Activated CD8-positive, alpha-beta memory T cell treated with anti-CD3 and anti-CD28 coated beads, Interleukin-2, amount 50 U/mL, for 24 hours (primary cell): ENCODE data around the gene COG2.
"Not testable (repeated sequence)": the region's sequence is repeated elsewhere in the genome, so short reads cannot be mapped to it uniquely, and the experiment has no call there.

Source experiments
- DNase-seq: peaks from one replicate; pipeline ENCODE4 v3.0.0-alpha.2; 2020; ENCODE audit errors: extremely low read depth

Gene COG2

DNA sequence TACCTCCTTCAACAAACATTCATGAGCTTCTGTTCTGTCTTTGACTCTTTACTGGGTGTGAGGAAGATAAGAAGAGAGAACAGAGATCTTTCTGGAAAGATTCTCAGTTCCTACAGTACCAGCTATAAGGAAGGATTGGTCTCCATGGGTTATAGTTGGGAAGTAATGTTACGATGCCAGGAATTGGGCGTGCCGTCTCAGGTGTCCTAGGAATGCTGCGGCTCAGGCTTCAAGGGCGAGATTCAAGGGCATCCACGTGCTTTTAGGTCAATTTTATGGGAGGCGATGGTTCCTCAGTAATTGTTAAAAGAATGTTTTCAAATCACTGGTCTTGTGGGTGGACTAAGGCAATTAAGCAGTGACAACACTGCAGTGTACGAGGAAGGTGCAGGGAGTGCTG, 27.3 kb downstream of the COG2 start:
- DNase-seq = no peak

DNA sequence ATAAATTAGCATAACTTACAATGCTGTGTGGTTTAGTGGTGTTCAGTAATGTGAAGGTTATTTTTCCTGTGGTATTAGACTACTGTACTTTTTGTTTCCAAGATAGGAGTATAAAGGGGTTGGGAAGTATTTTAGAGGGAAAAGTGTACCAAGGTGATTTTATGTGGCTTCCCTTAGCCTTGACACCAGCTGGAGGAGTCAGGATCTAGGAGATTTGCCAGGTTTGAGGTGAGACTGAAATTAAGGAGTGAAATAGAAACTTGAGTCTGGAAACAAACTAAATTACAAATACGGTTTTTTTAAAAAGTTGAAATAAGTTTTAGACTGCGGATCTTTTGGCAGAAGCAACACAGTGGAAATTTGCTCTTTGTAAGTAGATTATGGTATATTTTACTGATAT, 32.3 kb downstream of the COG2 start:
- DNase-seq = no peak

DNA sequence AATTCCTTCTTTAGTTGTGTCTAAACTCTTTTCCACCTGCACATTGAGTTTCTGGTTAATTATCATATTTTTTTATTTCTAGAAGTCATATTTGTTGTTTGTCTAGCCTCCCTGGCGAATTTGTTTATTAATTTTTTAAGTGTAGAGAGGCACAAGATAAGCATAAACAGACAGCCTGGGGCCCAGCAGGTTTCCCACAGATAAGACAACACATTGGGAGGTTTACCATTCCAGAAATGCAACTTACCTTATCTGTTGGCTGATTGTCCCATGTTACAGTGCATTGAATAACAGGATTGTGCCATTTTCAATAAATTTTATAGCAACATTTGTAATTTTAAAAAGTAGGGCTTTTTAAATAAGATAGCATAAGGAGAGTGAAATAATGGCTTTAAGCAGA, 34.9 kb downstream of the COG2 start:
- no peak for DNase-seq

DNA sequence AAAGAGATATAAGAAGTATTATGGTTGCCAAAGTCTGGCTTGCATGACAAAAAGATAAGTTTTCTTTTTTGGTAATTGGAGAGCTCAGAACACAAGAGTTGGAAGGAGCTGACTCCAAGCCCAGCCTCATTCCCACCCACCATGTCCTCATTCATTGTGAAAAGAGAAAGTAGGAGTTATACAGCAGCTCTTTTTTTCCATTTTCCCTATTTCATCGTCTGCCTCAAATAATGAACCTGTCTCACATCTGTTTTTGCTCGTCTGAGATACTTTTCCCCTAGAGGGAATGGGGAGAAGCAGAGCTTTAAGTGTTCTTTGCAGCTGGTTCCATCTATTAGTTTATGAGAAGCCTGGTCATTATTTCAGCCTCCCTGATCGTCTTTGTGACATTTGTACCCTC, 36.9 kb downstream of the COG2 start:
- DNase-seq = no peak

DNA sequence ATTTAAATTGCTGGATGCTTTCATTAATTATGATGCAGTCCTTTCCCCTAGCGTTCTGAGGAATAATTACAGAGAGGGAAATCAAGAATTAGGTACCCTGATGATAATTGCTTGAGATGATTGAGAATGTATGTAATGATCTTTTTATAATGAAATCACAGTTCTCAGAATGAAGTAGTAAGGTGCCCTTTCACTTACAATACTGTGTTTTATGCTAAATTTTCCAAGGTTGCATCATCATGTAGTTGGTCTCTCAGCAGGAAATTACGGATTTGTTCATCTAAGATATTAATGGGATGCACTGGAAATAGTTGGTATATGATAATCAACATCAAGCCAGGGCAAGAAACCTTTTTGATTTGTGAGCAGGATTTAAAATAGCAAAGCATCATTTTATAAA, 37.5 kb downstream of the COG2 start:
- DNase-seq = no peak

DNA sequence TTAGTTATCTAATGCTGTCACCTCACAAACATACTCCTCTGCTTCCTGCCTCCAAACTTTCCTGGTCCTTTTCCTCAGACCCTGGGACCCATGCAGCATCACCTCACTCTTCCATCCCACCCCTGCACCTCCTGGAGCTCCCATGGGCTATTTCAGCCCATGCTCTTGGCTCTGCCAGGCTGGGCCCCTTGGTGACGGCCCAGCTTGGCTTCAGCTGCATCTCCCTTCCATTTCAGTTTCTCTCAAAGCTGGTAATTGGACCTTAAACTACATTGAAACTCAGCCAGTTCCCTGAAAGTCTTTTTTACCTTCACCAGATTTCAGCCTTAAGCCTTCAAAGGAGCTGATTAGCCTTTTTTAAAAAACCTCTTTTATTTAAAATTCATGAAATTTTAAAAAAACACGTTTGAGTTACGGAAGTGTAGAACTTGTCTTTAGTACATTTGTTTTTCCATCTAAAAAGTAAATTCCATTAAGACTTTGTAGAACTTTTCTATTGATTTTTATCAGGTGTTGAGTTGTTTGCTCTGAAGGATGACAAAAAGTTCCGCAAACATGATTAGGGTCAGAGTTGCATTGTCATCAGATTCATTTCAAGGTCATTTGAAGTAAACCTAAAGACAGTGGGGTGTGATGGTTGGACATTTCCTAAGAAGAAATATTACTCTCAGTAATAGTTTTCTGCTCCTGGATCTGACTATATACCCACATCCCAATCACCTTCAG, 38.2 kb downstream of the COG2 start:
- no peak for DNase-seq

DNA sequence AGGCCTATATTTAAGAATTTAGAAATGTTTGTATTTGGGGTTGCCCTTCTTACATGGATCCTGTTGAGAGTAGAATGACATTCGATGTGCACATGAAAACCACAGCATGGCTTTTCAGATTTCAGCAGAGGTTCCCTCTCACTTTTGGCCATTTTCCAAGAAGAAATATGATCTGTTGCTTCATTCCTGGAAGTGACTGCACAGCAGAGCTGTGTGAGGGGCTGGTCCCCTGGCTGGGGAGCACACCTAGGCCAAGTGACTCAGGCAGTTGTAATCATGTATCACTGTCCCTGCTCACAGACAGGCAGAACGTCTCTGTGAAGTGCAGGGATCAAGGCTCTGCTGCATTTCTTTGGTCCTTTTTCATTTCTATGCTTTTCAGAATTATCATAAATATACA, 39.3 kb downstream of the COG2 start:
- DNase-seq = no peak

DNA sequence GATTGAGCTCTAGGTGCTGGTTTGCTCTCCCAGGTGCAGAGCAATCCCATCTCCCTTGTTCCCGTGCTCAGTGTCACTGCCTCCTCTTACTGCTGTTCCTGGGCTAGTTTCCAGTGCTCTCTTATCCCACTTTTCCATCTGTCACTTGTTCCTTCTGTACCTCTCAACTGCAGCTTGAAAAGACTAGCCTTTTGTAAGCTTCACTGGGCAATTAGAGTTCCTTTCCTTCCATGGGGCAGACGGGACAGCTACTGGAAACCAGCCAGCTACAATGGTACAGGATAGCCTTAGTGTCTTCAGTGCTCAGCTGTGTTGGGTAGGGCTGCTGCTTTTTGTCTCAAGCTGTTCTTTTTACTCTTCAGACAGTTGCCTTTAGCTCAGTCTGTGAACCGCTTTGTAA, 40.0 kb downstream of the COG2 start:
- no peak for DNase-seq

DNA sequence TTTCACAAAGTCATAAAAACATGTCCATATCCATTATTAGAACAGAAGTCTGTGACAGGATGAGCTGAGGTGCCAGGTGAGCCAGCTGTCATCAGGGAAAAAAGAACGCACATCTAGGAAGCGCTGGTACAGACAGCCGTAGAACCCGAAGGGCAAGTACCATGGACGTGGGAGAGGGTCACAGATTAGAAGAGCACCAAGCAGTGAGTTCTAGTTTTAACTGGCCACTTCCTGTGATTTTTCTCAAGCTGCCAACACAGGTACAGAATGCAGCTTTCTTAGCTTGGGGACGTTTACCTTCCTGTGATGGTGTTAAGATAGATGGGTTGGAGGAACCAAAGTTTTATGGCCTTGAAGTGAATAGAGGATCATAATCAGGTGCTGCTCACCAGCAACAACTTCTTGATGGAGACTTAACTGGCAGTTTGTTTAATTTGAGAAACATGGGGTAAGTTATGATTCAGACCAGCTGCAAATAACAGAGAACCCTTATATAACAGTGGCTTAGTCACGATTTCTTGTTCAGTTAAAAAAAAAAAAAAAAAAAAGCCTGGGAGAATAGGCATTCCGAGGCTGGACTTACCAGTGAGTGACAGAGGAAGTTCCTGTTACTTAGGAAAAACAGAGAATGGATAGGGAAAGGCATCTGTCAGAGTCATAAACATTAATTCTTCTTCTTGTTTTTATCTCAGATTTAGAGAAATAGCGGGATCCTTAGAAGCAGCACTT, 40.8 kb downstream of the COG2 start:
- no peak for DNase-seq

DNA sequence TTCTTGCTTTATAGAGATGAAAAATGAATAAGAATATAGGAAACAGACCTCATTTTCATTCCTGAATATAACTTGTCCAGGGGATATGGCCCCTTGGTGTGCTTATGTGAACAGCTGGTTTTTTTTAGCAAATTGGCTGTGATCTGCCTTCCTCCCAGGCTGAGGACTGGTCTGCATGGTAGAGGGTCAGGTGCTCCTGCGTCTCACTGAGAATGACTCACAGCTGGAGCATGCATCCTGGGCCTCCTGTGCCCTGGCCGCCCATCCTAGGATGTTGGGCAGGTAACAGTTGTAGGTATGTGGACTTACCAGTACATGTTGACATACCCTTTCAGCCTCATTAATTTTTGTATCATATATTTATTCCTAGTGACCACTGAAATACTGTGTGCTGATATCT, 41.9 kb downstream of the COG2 start:
- DNase-seq = no peak

DNA sequence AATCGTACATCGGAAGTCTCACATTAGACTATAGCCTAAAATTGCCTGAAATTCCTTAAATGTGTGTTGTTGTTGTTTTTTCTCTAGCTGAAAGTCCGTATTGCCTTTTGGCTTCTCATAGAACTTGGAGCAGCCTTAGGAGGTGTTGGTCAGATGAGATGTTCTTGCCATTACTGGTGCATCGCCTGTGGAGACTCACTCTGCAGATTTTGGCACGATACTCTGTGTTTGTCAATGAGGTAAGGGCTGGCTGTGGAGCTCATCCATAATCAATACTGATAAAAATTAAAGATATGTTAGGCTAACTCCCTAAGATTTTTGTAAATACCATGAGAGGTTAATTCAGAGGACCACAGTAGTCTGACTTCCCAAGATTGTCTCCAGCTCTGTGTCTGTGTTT, 42.7 kb downstream of the COG2 start:
- DNase-seq = no peak

DNA sequence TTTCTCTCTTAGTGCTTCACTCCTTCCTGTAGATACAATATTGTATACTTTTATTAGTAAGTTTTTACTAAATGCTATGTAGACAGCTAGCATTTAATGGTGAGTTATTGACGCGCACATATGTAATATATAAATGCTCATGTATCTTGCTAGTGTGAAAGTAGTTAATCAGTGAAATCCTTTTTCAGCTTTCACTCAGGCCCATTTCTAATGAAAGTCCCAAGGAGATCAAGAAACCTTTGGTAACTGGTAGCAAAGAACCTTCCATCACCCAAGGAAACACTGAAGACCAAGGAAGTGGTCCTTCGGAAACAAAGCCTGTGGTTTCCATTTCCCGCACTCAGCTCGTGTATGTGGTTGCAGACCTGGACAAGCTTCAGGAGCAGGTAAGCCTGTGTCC, 44.5 kb downstream of the COG2 start:
- DNase-seq = no peak

DNA sequence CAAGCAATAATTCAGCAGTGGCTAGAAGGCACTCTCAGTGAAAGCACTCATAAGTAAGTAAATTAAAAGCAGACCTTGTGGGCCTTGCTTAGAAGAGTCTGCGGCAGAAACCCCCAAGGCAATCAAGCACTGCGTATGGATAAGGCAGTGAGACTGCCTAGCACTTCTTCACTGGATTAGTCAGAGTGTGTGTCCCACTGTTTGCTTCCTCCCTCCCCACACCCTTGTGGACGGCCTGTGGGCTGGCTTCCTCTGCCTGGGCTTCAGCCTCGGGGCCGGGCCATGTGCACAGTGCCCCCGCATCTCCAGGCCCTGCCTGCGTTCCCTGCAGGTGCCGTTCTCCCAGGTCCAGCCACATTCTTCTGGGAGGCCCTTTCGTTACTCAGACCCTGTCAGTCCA, 47.8 kb downstream of the COG2 start:
- no peak for DNase-seq

DNA sequence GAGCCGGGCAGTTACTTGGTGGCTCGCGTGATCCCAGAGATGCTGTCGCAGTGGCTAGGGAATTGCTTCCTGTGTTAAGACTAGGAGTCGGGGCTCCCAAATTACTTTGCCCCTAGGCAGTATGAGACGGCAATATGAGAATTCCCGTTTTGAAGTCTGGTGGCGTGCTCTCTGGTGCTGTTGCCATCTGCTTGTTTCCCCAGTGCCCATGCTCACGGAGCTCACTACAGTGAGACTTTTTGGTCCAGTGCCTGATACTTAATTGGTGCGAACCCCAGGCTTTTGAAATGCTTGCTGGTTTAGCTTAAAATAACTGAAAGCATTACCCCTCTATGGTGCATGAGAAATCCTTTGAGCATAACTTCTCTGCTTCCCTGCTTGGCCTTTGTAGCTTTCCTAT, 49.3 kb downstream of the COG2 start:
- no peak for DNase-seq

DNA sequence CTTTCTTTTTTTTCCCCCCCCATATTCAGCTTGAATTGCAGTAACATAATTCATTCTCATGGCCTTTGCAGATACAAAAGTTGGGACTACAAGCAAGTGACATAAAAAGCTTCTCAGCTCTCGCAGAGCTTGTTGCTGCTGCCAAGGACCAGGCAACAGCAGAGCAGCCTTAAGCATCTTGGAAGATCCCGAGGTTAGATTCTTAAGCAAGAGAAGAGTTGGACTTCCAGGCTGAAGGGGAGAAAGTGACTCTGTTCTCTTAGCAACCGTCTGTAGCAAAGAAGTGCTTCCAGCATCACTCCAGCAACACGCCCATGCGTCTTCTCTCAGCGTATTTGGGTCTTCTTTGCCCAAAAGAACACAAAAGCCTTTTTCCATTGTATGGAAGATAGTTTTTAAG, 50.9 kb downstream of the COG2 start:
- no peak for DNase-seq

DNA sequence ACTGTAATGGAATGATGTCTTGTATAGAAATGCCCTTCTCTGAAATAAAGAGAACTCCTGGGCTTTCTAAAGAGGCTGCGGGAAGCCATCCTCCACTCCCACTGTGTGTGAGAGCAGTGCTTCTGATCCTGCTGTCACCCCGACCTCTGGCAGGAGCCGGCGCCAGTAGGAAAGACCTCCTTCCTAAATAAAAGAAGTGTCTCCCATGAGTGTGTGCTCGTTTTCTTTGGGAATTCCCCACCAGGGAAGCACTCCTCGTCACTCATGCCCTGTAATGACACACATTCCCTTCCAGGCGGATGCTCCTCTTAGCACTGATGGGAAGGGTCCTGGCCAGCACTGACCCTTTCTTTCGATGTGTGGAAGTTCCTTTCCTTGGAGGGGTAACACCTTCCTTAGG, 51.5 kb downstream of the COG2 start:
- DNase-seq = no peak

DNA sequence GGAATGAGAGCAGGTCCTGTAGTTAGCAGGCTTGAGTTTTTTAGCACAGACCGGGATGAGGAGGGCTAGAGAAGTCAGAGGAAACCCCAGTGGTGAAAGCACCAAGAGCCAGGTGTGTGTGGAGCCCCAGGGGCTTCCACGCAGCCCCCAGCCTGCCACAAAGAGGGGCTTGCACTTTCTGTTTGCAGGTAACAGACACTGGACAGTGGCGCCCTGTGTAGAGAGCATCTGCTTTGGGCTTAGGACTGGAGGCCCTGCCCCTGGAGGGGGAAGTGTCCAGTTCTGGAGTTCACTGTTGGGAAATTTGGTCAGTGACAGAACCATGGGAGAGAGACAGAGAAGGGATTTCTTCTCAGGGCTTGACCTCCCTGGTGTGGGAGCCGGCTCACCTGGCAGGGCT, 52.2 kb downstream of the COG2 start:
- no peak for DNase-seq

DNA sequence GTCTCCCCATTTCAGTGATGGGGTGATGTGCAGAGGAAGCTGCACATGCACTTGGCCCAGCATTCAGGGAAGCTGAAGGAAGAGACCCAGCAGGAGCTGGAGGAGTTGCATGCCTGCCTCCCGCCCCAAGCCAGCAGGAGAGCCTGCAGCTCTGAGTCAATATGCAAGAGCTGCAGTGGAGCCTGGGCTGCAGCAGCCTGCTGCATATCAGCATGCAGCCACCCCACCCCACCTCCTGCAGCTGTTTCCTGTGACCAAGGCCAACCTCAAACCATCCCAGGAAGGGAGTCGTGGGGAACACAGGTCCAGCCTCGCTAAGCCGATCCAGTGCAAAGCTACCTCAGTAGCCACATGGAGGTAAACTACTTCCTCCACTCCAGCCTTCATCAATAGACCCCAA, 52.7 kb downstream of the COG2 start:
- no peak for DNase-seq

DNA sequence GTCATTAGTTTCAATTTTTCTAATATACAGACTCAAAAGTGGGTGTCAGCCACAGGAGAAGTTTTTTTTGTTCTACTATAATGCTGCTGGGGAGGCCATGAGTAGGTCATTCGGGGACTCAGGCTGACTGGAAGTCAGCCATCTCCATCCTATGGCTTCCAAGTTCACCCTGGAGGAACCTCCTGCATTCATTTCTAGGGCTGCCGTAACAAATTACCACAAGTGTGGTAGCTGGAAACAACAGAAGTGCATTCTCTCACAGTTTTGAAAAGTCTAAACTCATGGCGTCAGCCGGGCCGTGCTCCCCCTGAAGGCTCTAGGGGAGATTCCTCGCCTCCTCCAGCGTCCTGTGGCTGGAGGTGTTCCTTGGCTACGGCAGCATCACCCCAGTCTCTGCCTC, 53.9 kb downstream of the COG2 start:
- DNase-seq = no peak

DNA sequence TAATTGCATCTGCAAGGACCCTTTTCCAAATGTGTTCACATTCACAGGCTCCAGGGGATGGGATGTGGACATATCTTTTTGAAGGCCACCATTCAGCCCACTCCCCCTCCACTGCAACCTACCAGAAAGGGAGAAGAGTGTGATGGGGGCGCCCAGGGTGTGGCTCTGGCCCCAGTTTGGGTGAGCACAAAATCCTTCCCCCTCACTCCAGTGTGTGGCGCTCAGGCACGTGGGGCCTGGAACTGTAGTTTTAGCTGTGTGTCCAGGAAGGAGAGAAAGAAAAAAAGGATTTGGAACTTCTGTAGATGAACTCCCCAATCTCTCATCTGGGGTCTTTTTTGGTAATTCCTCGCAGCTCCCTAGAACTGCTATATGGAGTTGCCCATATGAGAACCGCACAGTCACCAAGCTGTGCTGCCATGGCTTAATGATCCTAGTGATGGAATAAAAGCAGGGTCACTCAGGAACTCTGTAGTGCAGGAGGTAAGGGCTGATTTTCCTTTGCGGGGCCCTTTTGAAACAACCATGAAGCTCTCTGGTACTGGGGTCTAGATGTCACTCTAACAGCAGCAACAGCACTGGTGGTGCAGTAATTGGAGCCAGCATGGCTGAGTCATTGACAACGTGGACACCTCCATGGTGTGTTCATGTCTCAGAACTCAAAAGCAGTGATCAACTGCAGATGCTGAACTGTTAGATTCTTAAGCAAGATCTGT, 54.6 kb downstream of the COG2 start:
- no peak for DNase-seq

DNA sequence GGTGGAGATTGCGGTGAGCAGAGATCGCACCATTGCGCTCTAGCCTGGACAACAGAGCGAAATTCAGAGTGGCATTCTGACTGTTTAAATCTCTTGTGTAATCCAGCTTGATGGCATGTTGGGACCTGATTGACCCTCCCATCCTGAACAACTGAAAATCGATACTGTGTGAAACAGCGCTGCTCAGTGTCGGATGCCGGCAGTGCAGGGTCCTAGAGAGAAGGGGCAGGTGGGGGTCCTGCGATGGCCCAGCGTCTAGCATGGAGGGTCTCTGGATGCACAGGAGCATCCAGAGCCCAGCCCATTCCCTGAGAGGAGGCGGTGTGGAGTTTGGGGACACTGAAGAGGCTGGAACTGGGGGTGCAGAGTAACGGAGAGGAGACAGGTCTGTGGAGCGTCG, 55.8 kb downstream of the COG2 start:
- DNase-seq = no peak

DNA sequence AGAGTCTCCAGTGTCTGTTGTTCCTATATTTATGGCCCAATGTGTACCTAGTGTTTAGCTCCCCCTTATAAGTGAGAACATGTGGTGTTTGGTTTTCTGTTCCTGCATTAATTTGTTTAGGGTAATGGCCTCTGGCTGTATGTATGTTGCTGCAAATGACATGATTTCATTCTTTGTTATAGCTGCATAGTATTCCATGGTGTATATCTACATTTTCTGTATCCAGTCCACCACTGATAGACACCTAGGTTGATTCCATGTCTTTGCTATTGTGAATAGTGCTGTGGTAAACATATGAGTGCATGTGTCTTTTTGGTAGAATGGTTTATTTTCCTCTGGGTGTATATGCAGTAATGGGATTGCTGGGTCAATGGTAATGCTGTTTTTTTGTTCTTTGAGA, 56.7 kb downstream of the COG2 start:
- DNase-seq = not testable (repeated sequence)

DNA sequence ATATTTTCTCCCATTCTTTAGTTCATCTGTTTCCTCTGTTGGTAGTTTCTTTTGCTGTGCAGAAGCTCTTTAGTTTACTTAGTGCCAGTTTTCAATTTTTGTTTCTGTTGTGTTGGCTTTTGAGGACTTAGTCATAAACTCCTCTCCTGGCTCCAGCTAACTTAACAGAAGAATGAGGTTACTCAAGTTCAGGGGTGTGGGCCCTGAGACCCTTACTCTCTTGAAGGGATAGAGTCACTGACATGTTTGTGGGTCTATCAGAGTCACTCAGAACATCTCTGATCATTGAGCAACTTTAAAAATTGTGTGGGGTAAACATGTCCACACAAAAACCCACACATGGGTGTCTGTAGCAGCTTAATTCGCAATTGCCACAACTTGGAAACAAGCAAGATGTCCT, 57.4 kb downstream of the COG2 start:
- DNase-seq = no peak
